HUES64 (cell line): Measurements from ENCODE around the gene USP7.
"Not testable (repeated sequence)": the region's sequence is repeated elsewhere in the genome, so short reads cannot be mapped to it uniquely, and the experiment has no call there.

Source experiments
- H3K27ac ChIP-seq: 2 replicates; pipeline ENCODE4 v1.7.0; 2013; ENCODE audit warnings: low read depth, low read length, inconsistent platforms
- H3K27me3 ChIP-seq: 2 replicates; pipeline ENCODE4 v1.6.1; 2013; ENCODE audit warnings: mild to moderate bottlenecking, low read length; ENCODE audit not compliant: insufficient read depth
- H3K36me3 ChIP-seq: 2 replicates; pipeline ENCODE4 v1.6.1; 2013; ENCODE audit warnings: mild to moderate bottlenecking, low read length; ENCODE audit not compliant: insufficient read depth
- H3K4me1 ChIP-seq: 2 replicates; pipeline ENCODE4 v1.6.1; 2013; ENCODE audit warnings: mild to moderate bottlenecking, low read length, moderate library complexity; ENCODE audit not compliant: insufficient read depth
- H3K4me3 ChIP-seq: 2 replicates; pipeline ENCODE4 v1.5.1; 2013; ENCODE audit warnings: mild to moderate bottlenecking, low read length, moderate library complexity
- H3K9ac ChIP-seq: 2 replicates; pipeline ENCODE4 v1.6.1; 2013; ENCODE audit warnings: mild to moderate bottlenecking, low read depth, low read length
- H3K9me3 ChIP-seq: 2 replicates; pipeline ENCODE4 v1.6.1; 2013; ENCODE audit warnings: low read depth, low read length; ENCODE audit not compliant: insufficient read depth
- WGBS: fragments of 150-250, 120-280 bp; methylation state at CpG from one replicate; pipeline ENCODE4 v1.1.7; 2013; ENCODE audit warnings: missing lambda C conversion rate; 5-methylcytosine and 5-hydroxymethylcytosine counted together

USP7 gene

DNA sequence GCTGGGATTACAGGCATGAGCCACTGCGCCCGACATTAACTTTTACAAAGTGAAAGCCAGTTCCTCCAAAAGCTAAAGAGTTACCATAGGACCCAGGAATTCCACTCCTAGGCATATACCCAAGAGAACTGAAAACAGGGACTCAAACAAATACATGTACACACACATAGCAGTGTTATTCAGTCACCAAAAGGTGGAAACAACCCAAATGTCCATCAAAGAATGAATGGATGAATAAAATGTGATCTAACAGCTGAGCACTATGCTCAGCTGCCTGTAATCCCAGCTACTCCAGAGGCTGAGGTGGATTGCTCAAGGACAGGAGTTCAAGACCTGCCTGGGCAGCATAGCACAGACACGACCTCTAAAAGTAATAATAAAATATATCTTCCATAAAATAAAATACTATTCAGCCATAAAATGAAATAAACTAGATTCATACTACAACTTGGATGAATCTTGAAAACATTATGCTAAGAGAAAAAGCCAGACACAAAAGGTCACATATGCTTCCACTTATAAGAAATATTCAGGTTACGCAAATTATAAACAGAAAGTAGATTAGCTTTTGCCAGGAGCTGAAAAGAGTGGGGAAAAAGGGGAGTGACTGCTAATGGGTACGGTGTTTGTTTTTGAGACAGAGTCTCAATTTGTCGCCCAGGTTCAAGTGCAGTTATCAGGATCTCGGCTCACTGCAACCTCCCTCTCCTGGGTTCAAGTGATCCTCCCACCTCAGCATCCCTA, 9.3 kb upstream of the USP7 start:
- WGBS, result 96% methylated on average over 6 of the region's 7 CpGs
- no peaks in the 10 kb centered on the region for H3K4me1 ChIP-seq
- H3K4me3 ChIP-seq, result no peak overlapping the region
- no peaks in the 10 kb centered on the region for H3K27me3 ChIP-seq
- H3K9me3 ChIP-seq, result no peaks in the 10 kb centered on the region
- H3K27ac ChIP-seq, result no peak overlapping the region
- H3K36me3 ChIP-seq, result no peaks in the 10 kb centered on the region
- H3K9ac ChIP-seq, result no peak overlapping the region

DNA sequence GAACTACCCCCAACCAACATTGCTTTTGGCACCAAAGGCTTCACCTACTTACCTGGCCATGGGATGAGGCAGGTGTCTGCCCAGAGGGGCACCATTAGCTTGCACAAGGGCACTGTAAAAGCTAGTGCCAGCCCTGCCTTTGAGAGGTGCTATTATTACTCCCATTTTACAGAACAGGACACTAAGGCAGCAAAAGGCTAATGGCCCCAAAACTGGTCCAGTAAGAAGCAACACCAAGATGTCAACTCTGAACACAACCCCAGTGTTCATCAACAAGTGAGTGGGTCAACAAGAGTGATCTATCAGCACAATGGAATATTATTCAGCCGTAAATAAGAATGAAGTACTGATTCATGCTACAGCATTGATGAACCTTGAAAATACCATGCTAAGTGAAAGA, 7.7 kb upstream of the USP7 start:
- Histone ChIP-seq H3K36me3 (no peaks in the 10 kb centered on the region), H3K4me1 (peaks cover 12% of the 10 kb centered on the region), H3K9me3 (no peaks in the 10 kb centered on the region), H3K27ac (no peak overlapping the region), H3K27me3 (no peaks in the 10 kb centered on the region), H3K9ac (no peak overlapping the region), H3K4me3 (no peak overlapping the region)
- 100% methylated on average over 1 of the region's 1 CpG for WGBS

DNA sequence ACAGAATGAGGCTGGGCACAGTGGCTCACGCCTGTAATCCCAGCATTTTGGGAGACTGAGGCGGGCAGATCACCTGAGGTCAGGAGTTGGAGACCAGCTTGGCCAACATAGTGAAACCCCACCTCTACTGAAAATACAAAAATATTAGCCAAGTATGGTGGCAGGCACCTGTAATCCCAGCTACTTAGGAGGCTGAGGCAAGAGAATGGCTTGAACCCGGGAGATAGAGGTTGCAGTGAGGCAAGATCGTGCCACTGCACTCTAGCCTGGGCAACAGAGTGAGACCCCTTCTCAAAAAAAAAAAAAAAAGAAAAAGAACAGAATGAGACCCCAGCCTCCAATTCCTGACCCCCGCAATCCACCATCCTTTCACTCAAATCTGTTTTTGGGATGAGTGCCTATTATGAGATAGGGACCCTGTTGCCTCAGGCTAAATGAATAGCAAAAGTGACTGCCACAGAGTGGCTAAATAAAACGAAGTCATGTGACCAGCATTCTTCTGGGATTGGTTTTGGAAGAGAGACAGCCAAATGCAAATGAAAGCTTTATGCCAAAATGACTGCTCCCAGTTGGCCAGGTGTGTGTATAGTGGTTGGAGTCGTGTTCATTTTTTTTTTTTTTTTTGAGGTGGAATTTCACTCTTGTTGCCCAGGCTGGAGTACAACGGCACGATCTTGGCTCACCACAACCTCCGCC, 5.6 kb upstream of the USP7 start:
- not testable (repeated sequence) for H3K27me3 ChIP-seq, H3K4me3 ChIP-seq, H3K27ac ChIP-seq, H3K9ac ChIP-seq, H3K36me3 ChIP-seq, H3K9me3 ChIP-seq
- 84% methylated on average over 9 of the region's 10 CpGs for WGBS
- peaks cover 12% of the 10 kb centered on the region for H3K4me1 ChIP-seq

DNA sequence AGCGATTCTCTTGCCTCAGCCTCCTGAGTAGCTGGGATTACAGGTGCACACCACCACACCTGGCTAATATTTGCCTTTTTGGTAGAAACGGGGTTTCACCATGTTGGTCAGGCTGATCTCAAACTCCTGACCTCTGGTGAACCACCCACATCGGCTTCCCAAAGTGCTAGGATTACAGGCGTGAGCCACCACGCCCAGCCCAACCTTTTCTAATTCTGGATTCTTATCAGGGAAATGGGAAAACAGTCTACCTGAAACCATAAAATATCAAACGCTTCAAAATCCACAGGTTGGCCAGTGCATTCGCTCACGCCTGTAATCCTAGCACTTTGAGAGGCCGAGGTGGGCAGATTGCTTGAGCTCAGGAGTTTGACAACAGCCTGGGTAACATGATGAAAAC, 4.3 kb upstream of the USP7 start:
- peaks cover 10% of the 10 kb centered on the region for H3K27me3 ChIP-seq
- not testable (repeated sequence) for H3K27ac ChIP-seq, H3K36me3 ChIP-seq, H3K4me3 ChIP-seq, H3K9ac ChIP-seq, H3K9me3 ChIP-seq
- 95% methylated on average over 9 of the region's 9 CpGs for whole genome bisulfite sequencing
- peaks cover 12% of the 10 kb centered on the region for H3K4me1 ChIP-seq

DNA sequence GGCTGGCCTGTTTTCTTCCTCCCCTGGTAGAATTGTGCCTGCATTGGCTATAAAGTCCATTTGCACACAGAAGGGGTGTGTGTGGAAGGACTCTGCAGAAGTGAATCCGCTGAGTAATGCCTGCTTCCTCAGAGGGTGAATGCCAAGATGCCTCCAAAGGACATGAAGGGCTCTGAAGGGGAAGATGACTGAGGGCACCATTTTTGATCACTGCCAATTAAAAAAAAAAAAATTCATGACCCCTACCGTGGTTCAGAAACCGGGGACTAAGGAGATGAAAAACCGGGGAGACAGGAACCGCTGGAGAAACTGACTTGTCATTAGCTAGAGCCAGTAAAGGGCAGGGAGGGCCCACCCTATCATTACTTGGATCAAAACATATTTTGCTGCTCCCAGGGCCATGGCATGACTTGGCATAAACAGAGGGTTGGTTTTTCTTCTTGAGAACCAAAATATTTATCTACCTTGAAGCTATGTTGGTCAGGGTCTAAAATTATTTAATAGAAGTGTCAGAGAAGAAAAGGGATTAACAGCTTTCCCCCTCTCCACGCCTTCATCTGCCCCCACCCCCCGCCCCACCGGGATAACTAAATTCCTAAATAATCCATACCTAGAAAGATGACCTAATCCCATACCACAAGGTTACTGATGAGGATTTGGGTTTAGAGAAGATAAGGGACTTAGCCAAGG, 3.6 kb upstream of the USP7 start:
- no peak overlapping the region for H3K4me3 ChIP-seq
- WGBS, result 53% methylated on average over 5 of the region's 8 CpGs
- no peaks in the 10 kb centered on the region for H3K36me3 ChIP-seq
- H3K27me3 ChIP-seq, result peaks cover 10% of the 10 kb centered on the region
- peaks cover 12% of the 10 kb centered on the region for H3K4me1 ChIP-seq
- H3K9me3 ChIP-seq, result no peaks in the 10 kb centered on the region
- H3K9ac ChIP-seq, result no peak overlapping the region
- peak overlapping the region; percentile 75; the same call in 1 of the 2 replicates for H3K27ac ChIP-seq

DNA sequence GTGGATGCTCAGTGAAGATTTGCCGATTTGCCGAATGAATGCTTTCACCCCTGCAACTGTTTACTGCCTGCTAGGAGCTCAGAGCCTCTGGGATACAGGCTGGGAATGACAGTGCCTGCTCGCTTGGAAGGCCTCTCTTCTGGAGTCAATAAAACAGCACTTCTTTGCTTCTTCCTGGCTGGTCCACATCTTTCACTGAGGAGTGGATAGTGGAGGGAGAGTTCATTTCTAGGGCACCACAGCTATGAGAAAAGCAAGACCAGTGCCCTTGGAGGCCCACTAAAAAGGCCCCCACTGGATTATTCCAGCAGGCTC, 3.1 kb upstream of the USP7 start:
- H3K4me3 ChIP-seq, result no peak overlapping the region
- WGBS, result 44% methylated on average over 3 of the region's 3 CpGs
- no peaks in the 10 kb centered on the region for H3K9me3 ChIP-seq
- H3K27ac ChIP-seq, result peak overlapping the region; percentile 75; the same call in 1 of the 2 replicates
- H3K36me3 ChIP-seq, result no peaks in the 10 kb centered on the region
- H3K4me1 ChIP-seq, result peaks cover 12% of the 10 kb centered on the region
- peaks cover 10% of the 10 kb centered on the region for H3K27me3 ChIP-seq
- H3K9ac ChIP-seq, result no peak overlapping the region

DNA sequence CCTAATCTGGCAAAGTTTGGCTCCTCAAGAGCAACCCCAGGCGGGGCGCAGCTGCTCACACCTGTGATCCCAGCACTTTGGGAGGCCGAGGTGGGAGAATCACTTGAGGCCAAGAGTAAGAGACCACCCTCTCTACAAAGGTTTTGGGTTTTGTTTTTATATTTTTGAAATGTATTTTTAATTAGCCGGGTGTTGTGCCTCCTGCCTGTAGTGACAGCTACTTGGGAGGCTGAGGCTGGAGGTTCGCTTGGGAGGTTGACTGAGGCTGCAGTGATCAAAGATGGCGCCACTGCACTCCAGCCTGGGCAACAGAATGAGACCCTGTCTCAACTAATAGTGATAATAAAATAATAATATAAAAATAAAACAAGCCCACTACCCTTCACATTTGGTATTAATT, 756 bp upstream of the USP7 start:
- H3K9me3 ChIP-seq, result no peaks in the 10 kb centered on the region
- peak overlapping the region; percentile 63 for H3K4me3 ChIP-seq
- peak overlapping the region; percentile 58; the same call in 1 of the 2 replicates for H3K27ac ChIP-seq
- no peaks in the 10 kb centered on the region for H3K36me3 ChIP-seq
- peaks cover 10% of the 10 kb centered on the region for H3K27me3 ChIP-seq
- peaks cover 33% of the 10 kb centered on the region for H3K4me1 ChIP-seq
- H3K9ac ChIP-seq, result peak overlapping the region; percentile 70; the same call in 1 of the 2 replicates
- WGBS, result 85% methylated on average over 5 of the region's 6 CpGs

DNA sequence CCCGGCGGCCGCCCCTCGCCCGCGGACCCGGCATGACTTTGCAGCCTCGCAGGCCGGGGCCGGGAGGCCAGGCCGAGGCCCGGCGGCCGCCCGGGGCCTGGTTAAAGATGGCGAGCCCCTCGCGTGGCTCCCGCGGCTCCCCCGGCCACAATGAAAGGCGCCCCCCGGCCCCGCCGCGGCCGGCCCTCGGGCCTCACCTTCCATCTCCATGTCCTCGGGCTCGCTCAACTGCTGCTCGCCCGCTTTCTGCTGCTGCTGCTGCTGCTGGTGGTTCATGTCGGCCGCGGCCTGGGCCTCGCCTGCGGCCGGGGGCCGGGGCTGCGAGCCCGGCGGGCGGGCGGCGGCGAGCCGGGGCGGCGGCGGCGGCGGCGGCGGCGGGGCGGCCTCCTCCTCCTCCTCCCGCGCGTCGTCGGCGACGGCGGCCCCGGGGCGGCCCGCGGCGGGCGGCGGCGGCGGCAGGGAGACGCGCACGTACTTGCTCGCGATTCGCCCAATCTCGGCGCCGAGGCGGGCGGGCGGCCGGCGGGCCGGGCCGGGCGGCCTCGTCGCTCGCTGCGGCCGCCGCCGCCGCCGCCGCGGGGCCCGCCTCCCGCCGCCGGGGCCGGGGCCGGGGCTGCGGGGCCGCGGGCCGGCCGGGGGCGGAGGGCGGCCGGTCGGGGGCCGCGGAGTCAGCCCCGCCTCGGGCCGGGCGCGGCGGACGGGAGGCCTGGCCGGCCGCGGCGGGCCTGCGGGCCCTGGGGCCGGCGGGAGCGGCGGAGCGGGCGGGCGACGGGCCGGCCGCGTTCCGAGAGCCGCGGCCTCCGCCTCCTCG, 491 bp downstream of the USP7 start:
- Histone ChIP-seq H3K9ac (peak overlapping the region; percentile 77), H3K9me3 (no peaks in the 10 kb centered on the region), H3K36me3 (no peaks in the 10 kb centered on the region), H3K4me1 (peaks cover 45% of the 10 kb centered on the region), H3K27me3 (peaks cover 10% of the 10 kb centered on the region), H3K27ac (no peak overlapping the region), H3K4me3 (peak overlapping the region; percentile 72)
- under 1% methylated on average over 146 of the region's 146 CpGs for WGBS

DNA sequence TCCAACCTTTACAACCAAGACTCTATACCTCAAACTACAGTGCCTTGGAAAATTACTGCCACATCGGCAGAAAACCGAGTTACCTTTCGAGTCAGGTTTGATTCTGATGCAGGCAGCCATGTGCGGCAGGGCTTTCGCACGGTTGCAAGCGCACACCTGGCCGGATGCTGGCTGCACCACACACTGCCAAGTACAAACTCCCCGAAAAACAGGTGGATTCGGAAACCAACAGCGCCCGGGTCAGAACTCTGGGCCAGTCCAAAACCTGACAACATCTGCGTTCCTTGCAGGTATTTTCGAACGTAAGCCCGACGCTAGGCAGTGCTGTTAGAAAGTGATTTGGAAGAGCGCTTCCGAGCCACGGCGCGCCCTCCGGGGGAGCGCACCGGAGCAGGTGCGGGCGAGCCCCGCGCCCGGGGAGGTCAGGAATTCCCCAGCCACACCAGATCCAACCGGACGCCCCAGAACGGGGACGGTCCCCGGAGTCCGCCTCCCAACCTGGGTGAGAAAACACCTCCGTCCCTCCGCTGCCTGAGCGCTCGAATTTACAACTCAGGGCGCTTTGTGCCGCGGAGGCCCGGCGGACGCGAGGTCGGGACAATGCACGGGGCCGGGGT, 1.2 kb downstream of the USP7 start:
- H3K4me1 ChIP-seq, result peaks cover 46% of the 10 kb centered on the region
- peak overlapping the region; percentile 72 for H3K4me3 ChIP-seq
- H3K9ac ChIP-seq, result peak overlapping the region; percentile 77
- H3K27me3 ChIP-seq, result peaks cover 10% of the 10 kb centered on the region
- H3K27ac ChIP-seq, result no peak overlapping the region
- no peaks in the 10 kb centered on the region for H3K36me3 ChIP-seq
- WGBS, result under 1% methylated on average over 50 of the region's 50 CpGs
- no peaks in the 10 kb centered on the region for H3K9me3 ChIP-seq

DNA sequence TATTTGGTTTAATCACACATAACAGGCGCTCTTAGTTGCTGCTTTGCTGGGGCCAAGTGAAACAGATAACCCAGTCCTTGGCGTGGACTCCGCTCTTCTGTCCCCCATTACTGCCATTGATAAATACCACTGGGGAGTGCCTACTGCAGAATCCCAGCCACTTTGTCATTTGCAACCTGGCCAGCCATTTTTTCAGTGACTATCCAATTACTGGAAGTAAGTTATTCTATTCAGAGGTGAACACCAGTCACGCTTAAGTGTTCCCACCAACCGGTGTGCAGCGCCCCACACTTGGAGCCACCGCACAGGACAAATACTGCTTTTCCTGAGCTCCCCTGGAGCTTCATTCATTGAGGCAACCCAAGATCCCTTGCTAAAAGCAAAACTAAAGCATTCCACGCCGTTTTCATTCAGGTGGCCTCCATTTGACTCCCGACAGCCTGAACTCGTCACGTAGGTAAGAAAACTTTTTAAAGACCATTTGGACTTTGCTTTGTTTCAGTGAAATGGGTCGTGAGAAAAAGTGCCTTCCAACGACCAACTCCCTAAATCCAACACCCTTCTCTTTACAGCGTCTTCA, 1.8 kb downstream of the USP7 start:
- Histone ChIP-seq H3K4me1 (peaks cover 42% of the 10 kb centered on the region), H3K27me3 (peaks cover 10% of the 10 kb centered on the region), H3K36me3 (no peaks in the 10 kb centered on the region), H3K9ac (peak overlapping the region; percentile 77), H3K4me3 (peak overlapping the region; percentile 72), H3K27ac (no peak overlapping the region), H3K9me3 (no peaks in the 10 kb centered on the region)
- WGBS, result 9% methylated on average over 15 of the region's 15 CpGs
